ENCODE data around the gene DPF3.

Gene DPF3

DNA sequence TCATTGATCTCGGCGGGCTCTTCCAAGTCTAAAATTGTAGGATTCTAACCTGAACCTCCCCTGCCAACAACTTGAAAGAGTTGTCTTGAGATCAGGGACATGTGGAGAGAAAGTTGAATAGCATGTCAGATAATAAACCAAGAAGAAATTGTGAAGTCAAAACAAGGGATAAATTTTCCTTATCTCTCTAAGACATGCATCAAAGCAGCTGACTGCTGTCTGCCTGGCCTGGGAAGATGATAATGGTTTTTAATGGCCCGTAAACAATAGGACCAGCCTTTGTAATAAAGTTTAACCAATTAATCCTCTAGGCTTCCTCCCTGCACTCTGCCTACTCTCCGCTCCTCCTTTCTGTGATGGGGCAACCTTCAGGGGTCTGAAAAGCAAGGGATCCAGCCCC, 67.9 kb downstream of the DPF3 start:
- Histone ChIP-seq H3K27me3 (ENCODE audit: low read length) (no peaks in the 10 kb centered on the region), H3F3A (ENCODE audit: insufficient read depth) (no peaks in the 10 kb centered on the region), H3K9me2 (replicated peaks; ENCODE audit: insufficient read depth, low read length) (no peaks in the 10 kb centered on the region), H3K4me3 (ENCODE audit: insufficient read depth, low read length, poor library complexity, severe bottlenecking) (no peak overlapping the region), H3K9me3 (ENCODE audit: insufficient read depth, low read length) (no peaks in the 10 kb centered on the region), H3K4me2 (ENCODE audit: low read depth, low read length, poor library complexity, severe bottlenecking) (no peak overlapping the region), H3K79me2 (ENCODE audit: insufficient read depth, low read length) (no peaks in the 10 kb centered on the region), H4K20me1 (ENCODE audit: low read depth, low read length) (no peaks in the 10 kb centered on the region), H3K27ac (ENCODE audit: low read depth, low read length) (no peak overlapping the region), H2AFZ (ENCODE audit: low read depth, low read length, severe bottlenecking) (no peak overlapping the region), H3K9ac (ENCODE audit: low read length) (no peak overlapping the region), H3K36me3 (ENCODE audit: low read length) (no peaks in the 10 kb centered on the region)
- no peak for TF ChIP-seq EZH2phosphoT487 (conservative IDR thresholded peaks at IDR 0.05; ENCODE audit: low read length)
- TF ChIP-seq, protein P1, sequence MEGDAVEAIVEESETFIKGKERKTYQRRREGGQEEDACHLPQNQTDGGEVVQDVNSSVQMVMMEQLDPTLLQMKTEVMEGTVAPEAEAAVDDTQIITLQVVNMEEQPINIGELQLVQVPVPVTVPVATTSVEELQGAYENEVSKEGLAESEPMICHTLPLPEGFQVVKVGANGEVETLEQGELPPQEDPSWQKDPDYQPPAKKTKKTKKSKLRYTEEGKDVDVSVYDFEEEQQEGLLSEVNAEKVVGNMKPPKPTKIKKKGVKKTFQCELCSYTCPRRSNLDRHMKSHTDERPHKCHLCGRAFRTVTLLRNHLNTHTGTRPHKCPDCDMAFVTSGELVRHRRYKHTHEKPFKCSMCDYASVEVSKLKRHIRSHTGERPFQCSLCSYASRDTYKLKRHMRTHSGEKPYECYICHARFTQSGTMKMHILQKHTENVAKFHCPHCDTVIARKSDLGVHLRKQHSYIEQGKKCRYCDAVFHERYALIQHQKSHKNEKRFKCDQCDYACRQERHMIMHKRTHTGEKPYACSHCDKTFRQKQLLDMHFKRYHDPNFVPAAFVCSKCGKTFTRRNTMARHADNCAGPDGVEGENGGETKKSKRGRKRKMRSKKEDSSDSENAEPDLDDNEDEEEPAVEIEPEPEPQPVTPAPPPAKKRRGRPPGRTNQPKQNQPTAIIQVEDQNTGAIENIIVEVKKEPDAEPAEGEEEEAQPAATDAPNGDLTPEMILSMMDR (IDR thresholded peaks at IDR 0.05; ENCODE audit: insufficient read depth, low read length, poor library complexity, severe bottlenecking), result no peak

DNA sequence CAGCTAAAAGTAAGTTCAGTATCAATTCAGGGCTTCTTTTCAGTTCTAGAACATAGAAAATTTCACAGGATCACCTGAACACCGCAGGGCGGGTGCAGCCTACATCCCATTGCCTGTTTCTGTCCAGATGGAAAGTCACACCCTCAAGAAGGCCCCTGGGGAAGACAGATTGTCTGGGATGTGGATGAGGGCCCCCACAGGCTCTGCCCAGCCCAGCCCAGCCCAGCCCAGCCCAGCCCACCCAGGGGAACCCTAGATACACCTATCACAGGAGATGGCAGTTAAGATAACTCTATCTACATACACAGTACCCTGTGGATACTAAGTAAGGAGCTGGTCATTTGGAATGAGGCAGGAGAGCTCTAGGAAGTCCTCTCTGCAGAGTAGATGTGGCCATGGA, 68.4 kb downstream of the DPF3 start:
- Histone ChIP-seq H3K9ac (ENCODE audit: low read length) (no peak overlapping the region), H3K9me2 (replicated peaks; ENCODE audit: insufficient read depth, low read length) (no peaks in the 10 kb centered on the region), H3K4me3 (ENCODE audit: insufficient read depth, low read length, poor library complexity, severe bottlenecking) (no peak overlapping the region), H3K36me3 (ENCODE audit: low read length) (no peaks in the 10 kb centered on the region), H3K79me2 (ENCODE audit: insufficient read depth, low read length) (no peaks in the 10 kb centered on the region), H3K27me3 (ENCODE audit: low read length) (no peaks in the 10 kb centered on the region), H3K27ac (ENCODE audit: low read depth, low read length) (no peak overlapping the region), H4K20me1 (ENCODE audit: low read depth, low read length) (no peaks in the 10 kb centered on the region), H3K9me3 (ENCODE audit: insufficient read depth, low read length) (no peaks in the 10 kb centered on the region), H2AFZ (ENCODE audit: low read depth, low read length, severe bottlenecking) (no peak overlapping the region), H3F3A (ENCODE audit: insufficient read depth) (no peaks in the 10 kb centered on the region), H3K4me2 (ENCODE audit: low read depth, low read length, poor library complexity, severe bottlenecking) (no peak overlapping the region)
- TF ChIP-seq, protein P1 (IDR thresholded peaks at IDR 0.05; ENCODE audit: insufficient read depth, low read length, poor library complexity, severe bottlenecking), result no peak
- no peak for TF ChIP-seq EZH2phosphoT487 (conservative IDR thresholded peaks at IDR 0.05; ENCODE audit: low read length)

DNA sequence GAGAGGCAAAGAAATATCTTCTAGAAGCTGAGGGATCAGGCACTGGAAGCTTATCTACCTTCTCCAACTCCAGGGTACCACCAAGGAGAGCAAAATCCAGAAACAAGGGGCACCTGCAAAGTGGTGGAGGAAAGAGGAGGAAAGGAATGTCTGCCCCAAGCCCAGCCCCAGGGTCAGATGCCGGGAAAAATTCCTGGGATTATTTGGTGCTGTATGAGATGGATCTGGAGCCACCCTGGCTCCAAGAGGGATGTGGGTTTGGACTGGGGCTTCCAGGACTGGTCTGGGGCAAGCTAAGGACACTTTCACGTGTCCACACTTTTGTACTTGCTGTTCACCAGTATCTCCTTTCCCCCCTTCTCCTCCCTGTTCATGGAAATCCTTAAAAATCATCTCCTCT, 69.8 kb downstream of the DPF3 start:
- no peak overlapping the region for H3K4me2 ChIP-seq (ENCODE audit: low read depth, low read length, poor library complexity, severe bottlenecking)
- H3K79me2 ChIP-seq (ENCODE audit: insufficient read depth, low read length), result no peaks in the 10 kb centered on the region
- H3K9me3 ChIP-seq (ENCODE audit: insufficient read depth, low read length), result no peaks in the 10 kb centered on the region; the same call in 1 of the 2 replicates
- no peak overlapping the region for H3K9ac ChIP-seq (ENCODE audit: low read length)
- H3K9me2 ChIP-seq (replicated peaks; ENCODE audit: insufficient read depth, low read length), result no peaks in the 10 kb centered on the region
- no peaks in the 10 kb centered on the region for H3F3A ChIP-seq (ENCODE audit: insufficient read depth)
- no peak for TF ChIP-seq EZH2phosphoT487 (conservative IDR thresholded peaks at IDR 0.05; ENCODE audit: low read length)
- TF ChIP-seq, protein P1 (IDR thresholded peaks at IDR 0.05; ENCODE audit: insufficient read depth, low read length, poor library complexity, severe bottlenecking), result no peak
- no peak overlapping the region for H3K4me3 ChIP-seq (ENCODE audit: insufficient read depth, low read length, poor library complexity, severe bottlenecking)
- H3K27me3 ChIP-seq (ENCODE audit: low read length), result no peaks in the 10 kb centered on the region
- no peak overlapping the region for H3K27ac ChIP-seq (ENCODE audit: low read depth, low read length)
- no peak overlapping the region for H2AFZ ChIP-seq (ENCODE audit: low read depth, low read length, severe bottlenecking)
- no peaks in the 10 kb centered on the region; the same call in 1 of the 2 replicates for H3K36me3 ChIP-seq (ENCODE audit: low read length)
- no peaks in the 10 kb centered on the region for H4K20me1 ChIP-seq (ENCODE audit: low read depth, low read length)
